GM21723 (cell line): ENCODE data around the gene SRP14.
"Not testable (repeated sequence)": the region's sequence is repeated elsewhere in the genome, so short reads cannot be mapped to it uniquely, and the experiment has no call there.

Source experiments
- ATAC-seq: cut with Tn5 transposase; IDR thresholded peaks from one replicate; pipeline ENCODE4 v1.9.1; 2021; ENCODE audit warnings: mild to moderate bottlenecking, moderate library complexity; ENCODE audit not compliant: unreplicated experiment

The SRP14 gene

GRCh38 chr15:40052604-40053003 is 13.6 kb upstream of the SRP14 start:
- ATAC-seq = no peak

DNA sequence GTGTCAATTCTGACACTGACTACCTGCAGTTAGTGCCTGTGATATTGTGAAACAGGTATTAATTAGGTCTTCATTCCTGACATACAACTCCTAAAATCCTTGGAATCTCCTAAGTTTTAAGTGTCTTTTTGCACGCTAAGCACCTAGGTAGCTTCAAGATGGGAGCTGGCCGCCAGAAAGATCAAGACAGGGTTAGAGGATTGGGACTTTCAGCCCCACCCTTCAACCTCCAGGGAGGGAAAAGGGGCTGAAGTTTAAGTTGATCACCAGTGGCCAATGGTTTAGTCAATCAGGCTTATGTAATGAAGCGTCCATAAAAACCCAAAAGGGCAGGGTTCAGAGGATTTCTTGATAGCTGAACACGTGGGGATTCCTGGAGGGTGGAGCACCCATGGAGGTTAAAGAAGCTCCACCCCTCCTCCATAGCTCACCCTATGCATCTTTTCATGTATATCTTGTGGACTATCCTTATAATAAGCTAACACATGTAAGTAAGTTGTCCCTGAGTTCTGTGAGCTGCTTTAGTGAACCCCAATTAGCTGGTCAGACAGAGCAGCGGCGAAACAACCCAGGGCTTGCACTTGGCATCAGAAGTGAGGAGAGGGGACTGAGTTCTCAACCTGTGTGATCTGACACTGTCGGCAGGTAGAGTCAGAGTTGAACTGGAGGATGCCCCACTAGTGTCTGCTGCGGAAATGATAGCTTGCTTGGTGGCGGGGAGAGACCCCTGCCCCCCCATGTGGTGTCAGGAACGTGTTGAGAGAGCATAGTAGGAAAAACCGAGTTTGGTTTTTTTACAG is 12.8 kb upstream of the SRP14 start:
- no peak for ATAC-seq

GRCh38 chr15:40050788-40051470 is 11.9 kb upstream of the SRP14 start:
- no peak for ATAC-seq

DNA sequence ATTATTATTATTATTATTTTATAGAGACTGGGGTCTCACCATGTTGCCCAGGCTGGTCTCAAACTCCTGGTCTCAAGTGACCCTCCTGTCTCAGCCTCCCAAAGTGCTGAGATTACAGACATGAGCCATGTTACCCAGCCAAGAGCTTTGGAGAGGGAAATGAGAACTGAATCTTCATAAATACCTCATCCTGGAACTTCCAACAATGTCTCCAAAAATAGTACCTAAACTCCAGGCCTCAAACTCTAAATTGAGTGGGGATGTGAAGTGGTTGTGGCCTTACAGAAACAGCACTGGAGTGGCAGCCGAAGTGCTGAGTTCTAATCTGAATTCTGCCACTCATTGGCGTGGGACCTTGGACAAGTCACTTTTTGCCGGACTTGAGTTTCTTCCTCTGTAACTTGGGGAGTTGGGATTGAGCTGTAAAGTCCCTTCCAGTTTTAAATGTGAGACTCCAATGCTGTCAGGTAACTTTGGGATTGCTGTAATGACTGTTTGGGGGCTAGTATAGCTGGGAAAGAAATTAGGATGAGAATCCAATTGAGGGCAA is 10.0 kb upstream of the SRP14 start:
- ATAC-seq = no peak

- no peak for ATAC-seq
These were observed 9.3 kb upstream of the SRP14 start for GRCh38 chr15:40048211-40048792.

DNA sequence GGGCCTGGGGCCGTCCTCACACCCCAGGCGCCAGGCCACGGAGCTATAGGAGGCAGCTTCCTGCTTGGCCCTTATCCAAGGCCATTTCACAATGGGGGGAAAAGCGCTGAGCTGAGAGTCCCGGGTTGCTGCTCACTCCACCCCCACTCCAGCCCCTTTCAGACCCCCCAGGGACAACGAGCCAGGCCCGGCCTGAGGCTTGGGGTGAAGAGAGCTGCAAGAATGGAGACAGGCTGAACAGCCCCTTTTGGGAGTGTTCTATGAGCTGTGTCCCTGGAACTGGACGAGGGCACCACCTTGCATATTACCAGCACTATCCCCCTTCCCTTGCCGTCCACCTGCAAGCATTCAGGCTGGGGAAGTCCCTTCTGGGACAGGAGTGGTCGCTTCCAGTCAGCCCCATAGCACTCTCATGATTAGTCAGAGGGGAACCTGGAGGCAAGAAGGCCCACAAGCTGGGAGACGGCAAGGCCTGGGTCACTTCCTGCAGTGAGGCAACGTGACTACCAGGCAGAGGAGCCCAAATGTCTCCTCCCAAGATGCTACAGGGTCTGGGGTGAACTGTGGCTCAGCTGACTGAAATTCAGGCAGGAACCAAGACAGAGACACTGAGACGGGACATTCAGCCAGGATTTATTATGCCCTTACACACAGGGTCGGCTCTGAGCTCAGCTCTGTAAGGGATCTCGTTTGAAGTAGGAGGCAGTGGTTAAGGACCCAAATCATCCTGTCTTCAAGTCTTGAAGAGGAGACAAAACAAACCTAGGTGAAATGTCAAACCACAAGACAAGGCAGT is 8.6 kb upstream of the SRP14 start:
- peak; percentile 58 for ATAC-seq

GRCh38 chr15:40046721-40047414 is 7.9 kb upstream of the SRP14 start:
- ATAC-seq = no peak

GRCh38 chr15:40045572-40046217 is 6.7 kb upstream of the SRP14 start:
- ATAC-seq = peak; percentile 26

- peak; percentile 72 for ATAC-seq
These were observed 6.0 kb upstream of the SRP14 start for GRCh38 chr15:40044717-40045571.

DNA sequence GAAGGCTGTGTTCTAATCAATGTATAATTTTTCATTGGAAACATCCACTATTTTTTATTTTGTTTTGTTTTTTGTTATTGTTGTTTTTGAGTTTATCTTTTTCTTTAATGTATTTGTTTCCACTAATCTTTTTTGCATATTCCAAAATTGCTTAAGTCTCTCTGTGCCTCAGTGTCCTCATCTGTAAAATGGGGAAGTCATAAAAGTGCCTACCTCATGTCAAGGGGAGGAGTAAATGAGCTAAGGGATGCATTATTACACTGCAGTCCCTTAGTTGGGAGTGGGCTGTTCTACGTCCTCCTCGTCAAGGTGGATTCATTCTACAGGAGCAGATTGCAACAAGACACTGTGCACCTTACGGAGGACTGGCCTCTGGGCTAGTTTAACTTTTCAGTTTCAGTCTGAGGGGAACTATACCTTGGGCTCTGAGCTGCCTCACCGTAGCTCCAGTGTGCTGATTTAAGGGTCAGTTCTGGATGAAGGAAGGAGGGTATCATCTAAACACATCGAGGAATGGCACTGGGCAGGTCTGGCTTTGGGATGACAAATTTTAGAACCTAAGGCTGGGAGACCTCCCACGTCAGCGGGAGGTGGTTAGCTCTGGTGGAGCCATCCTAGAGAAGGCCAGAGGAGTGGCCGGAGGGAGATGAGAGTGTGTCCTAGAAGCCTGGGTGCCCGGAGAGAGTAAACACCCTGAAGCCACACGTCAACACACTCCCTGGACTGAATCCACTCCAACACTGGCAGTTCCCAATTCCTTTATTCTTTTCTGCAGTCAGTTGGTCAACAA is 5.1 kb upstream of the SRP14 start:
- ATAC-seq = no peak

DNA sequence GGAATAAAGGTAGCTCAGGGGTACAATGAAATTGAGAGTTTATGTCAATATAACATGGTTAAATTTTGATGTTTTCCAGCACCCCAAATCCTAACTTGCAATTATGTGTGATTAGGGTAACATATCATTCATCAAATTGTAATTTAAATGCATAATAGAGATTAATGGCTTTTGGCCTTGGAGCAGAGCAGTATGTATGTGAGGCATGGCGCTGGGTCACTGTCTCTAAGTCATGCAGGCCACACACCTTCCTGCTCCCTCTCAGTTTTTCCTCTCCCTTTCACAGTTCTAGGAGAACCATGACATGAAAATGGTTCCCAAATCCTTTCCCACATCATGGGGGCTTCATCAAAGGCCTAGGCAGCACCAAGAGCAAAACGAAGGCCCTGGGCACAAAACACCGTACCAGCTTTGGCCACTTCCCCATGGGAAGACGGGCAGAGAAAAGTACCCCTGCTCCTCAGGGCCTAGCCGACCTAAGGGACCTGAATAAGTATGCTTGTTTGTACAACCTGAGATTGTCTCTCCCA is 3.9 kb upstream of the SRP14 start:
- no peak for ATAC-seq

- no peak for ATAC-seq
These were observed 1.8 kb upstream of the SRP14 start for GRCh38 chr15:40040770-40041169.

GRCh38 chr15:40040293-40040635 is 1.3 kb upstream of the SRP14 start:
- ATAC-seq = no peak

DNA sequence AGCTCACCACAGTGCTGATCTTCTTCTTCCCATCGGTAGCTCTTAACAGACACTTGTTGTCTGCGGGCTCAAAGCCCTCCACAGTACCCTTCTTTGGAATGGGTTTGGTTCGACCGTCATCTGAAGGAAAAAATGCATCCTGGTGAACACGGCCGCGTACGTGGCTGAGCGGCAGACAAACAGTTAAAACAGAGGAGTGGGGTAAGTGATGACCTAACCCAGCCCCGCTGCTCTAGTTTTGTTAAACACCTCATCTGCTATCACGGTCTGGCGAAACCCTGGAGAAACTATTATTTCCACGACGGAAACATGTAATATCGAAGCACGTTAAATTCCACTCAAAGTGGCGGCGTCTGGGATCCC is 725 bp downstream of the SRP14 start:
- no peak for ATAC-seq

- ATAC-seq = no peak
These were observed 1.3 kb downstream of the SRP14 start for GRCh38 chr15:40037721-40038120.

GRCh38 chr15:40035182-40035581 is 3.8 kb downstream of the SRP14 start:
- ATAC-seq = not testable (repeated sequence)

- ATAC-seq = no peak
These were observed 4.6 kb downstream of the SRP14 start for GRCh38 chr15:40034186-40034946.
